Activated naive CD8-positive, alpha-beta T cell treated with anti-CD3 and anti-CD28 coated beads for 36 hours (primary cell): ENCODE measurements around the gene ZBTB46. TPM values are rescaled to one million over a fixed set of nuclear protein-coding genes. Genes with fewer than 3 reads are reported as not detected.

Experiments
- DNase-seq: peaks from one replicate; pipeline ENCODE4 v3.0.0; 2021
- H3K27ac Mint-ChIP-seq: one replicate; pipeline ENCODE4 v1.8.0; 2022; ENCODE audit warnings: mild to moderate bottlenecking, moderate library complexity, mixed read lengths
- H3K27me3 Mint-ChIP-seq: one replicate; pipeline ENCODE4 v1.8.0; 2022; ENCODE audit warnings: mild to moderate bottlenecking, mixed read lengths
- H3K36me3 Mint-ChIP-seq: one replicate; pipeline ENCODE4 v1.8.0; 2021; ENCODE audit warnings: mild to moderate bottlenecking, mixed read lengths
- H3K4me1 Mint-ChIP-seq: one replicate; pipeline ENCODE4 v1.8.0; 2021; ENCODE audit warnings: mixed read lengths
- H3K4me3 Mint-ChIP-seq: one replicate; pipeline ENCODE4 v1.8.0; 2022; ENCODE audit warnings: mild to moderate bottlenecking, moderate library complexity, mixed read lengths
- H3K9me3 Mint-ChIP-seq: one replicate; pipeline ENCODE4 v1.8.0; 2022; ENCODE audit warnings: mixed read lengths
- total RNA-seq, 2 experiments: library from RNA; stranded (reverse); gene quantifications; one replicate each; pipeline ENCODE4 v1.2.3, GENCODE V29; 2021

Gene ZBTB46
- total RNA-seq, 2 experiments from 2014 or later: 0.04 TPM; not detected in 1

DNA sequence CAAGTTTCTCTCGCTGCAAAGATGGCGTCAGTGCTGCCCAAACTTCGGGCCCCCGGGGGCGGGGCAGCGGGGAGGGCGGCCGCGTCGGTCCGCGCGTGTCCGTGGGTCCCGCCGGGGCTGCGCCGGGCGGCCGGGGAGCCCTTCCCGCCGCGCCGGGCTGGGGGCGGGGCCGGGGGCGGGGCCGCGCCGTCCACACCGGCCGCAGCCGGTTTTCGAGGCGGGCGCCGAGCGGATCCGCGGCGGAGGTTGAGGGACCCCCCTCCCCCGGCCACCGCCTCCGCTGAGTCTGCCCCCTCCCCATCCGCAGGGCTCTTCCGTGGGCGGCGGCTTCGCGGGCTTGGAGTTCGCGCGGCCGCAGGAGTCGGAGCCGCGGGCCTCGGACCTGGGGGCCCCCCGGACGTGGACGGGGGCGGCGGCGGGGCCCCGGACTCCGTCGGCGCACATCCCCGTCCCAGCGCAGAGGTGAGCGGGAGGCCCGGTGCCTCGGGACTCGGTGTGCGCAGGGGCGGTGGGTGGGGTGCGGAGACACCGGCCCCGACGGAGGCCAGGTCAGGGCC is 90.9 kb downstream of the ZBTB46 start:
- Mint-ChIP-seq H3K27ac (no peak overlapping the region), H3K27me3 (no peaks in the 10 kb centered on the region), H3K4me1 (peaks cover 17% of the 10 kb centered on the region), H3K9me3 (no peaks in the 10 kb centered on the region), H3K4me3 (peak overlapping the region; percentile 14), H3K36me3 (peaks cover 1% of the 10 kb centered on the region)
- peak; percentile 55 for DNase-seq

DNA sequence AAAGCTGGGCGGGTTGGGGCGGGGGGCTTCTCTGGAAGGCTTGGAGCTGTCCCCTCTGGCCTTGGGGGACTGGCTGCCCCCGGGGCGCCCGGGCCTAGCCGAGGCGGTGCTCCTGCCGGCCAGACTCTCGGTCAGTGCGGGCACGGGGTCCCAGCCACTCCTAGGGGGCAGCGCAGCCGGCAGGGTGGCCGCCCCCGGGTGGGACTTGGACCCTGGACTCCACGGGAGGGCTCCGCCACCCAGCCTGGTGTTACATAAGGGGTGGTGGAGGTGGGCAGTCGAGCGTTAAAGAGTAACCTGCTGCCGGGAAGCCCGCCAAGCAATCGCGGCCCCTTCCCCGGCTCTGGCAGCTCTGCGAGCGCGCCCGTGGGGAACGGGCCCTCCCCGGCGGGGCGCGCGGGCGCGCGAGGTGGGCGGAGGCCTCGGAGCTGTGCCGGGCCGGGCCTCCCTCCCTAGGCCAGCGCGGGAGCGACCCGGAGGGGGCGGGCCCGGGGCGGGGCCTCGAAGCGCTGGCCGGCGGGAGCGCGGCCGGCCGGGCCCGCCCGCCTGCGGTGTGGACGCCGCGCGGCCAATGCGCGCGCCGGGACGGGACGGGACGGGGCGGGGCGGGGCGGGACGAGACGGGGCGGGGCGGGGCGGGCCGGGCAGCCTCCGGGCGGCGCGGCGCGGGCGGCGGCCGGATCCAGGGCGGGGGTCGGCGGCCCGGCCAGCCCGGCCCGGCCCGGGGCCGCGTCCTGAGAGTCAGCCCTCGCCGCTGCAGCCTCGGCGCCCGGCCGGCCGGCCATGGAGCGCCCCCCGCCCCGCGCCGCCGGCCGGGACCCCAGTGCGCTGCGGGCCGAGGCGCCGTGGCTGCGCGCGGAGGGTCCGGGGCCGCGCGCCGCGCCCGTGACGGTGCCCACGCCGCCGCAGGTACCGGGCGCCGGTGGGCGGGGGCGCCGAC is 91.7 kb downstream of the ZBTB46 start, which contains the start of gene SLC2A4RG:
SLC2A4RG (plus strand) TSS at position 647 of the 940 bp plus-strand sequence; CDS start at position 784, 137 bp downstream.
- H3K9me3 Mint-ChIP-seq: no peaks in the 10 kb centered on the region
- peak; percentile 76 for DNase-seq
- H3K27ac Mint-ChIP-seq: no peak within 1 kb of the TSS
- H3K36me3 Mint-ChIP-seq: peaks cover 1% of the 10 kb centered on the region
- peak within 1 kb of the TSS; percentile 14 for H3K4me3 Mint-ChIP-seq
- peaks cover 18% of the 10 kb centered on the region for H3K4me1 Mint-ChIP-seq
- no peaks in the 10 kb centered on the region for H3K27me3 Mint-ChIP-seq

DNA sequence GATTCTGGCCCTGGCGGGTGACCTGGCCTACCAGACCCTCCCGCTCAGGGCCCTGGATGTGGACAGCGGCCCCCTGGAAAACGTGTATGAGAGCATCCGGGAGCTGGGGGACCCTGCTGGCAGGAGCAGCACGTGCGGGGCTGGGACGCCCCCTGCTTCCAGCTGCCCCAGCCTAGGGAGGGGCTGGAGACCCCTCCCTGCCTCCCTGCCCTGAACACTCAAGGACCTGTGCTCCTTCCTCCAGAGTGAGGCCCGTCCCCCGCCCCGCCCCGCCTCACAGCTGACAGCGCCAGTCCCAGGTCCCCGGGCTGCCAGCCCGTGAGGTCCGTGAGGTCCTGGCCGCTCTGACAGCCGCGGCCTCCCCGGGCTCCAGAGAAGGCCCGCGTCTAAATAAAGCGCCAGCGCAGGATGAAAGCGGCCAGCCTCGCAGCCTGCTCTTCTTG is 92.4 kb downstream of the ZBTB46 start:
- H3K4me3 Mint-ChIP-seq: no peak overlapping the region
- peaks cover 23% of the 10 kb centered on the region for H3K4me1 Mint-ChIP-seq
- H3K27me3 Mint-ChIP-seq: no peaks in the 10 kb centered on the region
- H3K27ac Mint-ChIP-seq: no peak overlapping the region
- no peaks in the 10 kb centered on the region for H3K9me3 Mint-ChIP-seq
- DNase-seq: peak; percentile 37
- peaks cover 6% of the 10 kb centered on the region for H3K36me3 Mint-ChIP-seq

DNA sequence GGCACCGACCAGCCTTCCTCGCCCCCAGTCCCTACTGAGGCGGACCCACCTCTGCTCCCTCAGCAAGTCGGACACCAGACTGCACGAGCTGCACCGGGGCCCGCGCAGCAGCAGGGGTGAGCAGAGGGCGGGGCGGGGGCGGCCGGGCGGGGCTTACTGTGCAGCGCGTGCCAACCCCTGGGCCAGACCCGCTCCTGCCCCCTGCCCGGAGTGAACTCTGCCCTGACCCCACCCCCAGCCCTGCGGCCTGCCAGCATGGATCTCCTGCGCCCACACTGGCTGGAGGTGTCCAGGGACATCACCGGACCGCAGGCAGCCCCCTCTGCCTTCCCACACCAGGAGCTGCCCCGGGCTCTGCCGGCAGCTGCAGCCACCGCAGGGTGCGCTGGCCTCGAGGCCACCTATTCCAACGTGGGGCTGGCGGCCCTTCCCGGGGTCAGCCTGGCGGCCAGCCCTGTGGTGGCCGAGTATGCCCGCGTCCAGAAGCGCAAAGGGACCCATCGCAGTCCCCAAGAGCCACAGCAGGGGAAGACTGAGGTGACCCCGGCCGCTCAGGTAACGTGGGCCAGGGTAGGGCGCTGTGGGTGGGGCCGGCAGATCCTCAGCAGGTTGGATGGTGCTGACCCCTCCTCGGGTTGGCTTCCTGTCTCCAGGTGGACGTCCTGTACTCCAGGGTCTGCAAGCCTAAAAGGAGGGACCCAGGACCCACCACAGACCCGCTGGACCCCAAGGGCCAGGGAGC is 92.9 kb downstream of the ZBTB46 start:
- H3K36me3 Mint-ChIP-seq: peaks cover 8% of the 10 kb centered on the region
- H3K27ac Mint-ChIP-seq: no peak overlapping the region
- H3K9me3 Mint-ChIP-seq: no peaks in the 10 kb centered on the region
- peak; percentile 35 for DNase-seq
- peak overlapping the region; percentile 25 for H3K4me3 Mint-ChIP-seq
- peaks cover 23% of the 10 kb centered on the region for H3K4me1 Mint-ChIP-seq
- no peaks in the 10 kb centered on the region for H3K27me3 Mint-ChIP-seq

DNA sequence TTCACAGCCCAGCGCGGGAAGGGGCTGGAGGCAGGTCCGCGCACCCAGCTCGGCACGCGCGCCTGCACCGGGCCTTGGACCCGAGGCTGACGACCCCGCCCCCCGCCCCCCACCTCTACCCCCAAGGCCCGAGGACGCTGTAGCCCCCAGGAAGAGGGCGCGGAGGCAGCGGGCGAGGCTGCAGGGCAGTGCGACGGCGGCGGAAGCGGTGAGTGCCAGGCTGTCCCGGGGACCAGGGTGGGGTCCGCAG is 93.4 kb downstream of the ZBTB46 start:
- Mint-ChIP-seq H3K36me3 (peaks cover 8% of the 10 kb centered on the region), H3K27ac (no peak overlapping the region), H3K9me3 (no peaks in the 10 kb centered on the region), H3K4me1 (peaks cover 23% of the 10 kb centered on the region), H3K4me3 (no peak overlapping the region), H3K27me3 (no peaks in the 10 kb centered on the region)
- DNase-seq: no peak

DNA sequence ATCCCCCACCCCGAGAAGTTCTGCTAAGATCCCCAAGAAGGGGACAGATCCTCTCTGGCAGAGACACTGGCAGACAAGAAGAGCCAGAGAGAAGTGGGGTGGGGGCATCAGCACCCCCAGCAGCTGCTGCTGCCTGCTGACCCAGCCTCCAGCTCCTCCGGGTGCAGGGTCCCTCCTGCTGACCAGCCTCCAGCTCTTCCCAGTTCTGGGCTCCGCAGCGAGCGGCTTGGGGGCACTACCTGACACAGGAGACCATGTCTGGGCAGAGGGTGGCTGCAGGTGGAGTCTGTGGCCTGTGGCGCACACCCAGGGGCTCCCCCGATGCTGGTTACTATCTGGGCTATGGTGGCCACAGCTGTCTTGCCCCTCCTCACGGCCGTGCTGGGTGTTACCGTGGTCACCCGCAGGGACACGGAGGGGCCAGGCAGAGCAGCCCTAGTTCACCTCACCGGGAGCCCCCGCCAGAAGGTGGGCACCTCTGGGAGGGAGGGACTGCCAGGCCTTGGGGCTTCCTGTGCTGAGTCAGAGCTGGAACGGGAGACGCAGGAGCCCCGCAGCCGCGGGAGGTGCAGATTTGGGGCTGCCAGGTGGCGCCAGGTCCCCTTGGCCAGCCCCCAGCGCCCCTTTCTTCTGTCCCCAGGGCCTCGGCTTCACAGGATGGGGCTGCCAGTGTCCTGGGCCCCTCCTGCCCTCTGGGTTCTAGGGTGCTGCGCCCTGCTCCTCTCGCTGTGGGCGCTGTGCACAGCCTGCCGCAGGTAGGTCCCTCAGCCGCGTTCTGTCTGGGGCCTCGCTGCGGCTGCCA is 94.0 kb downstream of the ZBTB46 start:
- H3K9me3 Mint-ChIP-seq: no peaks in the 10 kb centered on the region
- peak overlapping the region; percentile 66 for H3K4me3 Mint-ChIP-seq
- H3K4me1 Mint-ChIP-seq: peaks cover 23% of the 10 kb centered on the region
- DNase-seq: peak; percentile 72
- peaks cover 8% of the 10 kb centered on the region for H3K36me3 Mint-ChIP-seq
- peak overlapping the region; percentile 60 for H3K27ac Mint-ChIP-seq
- H3K27me3 Mint-ChIP-seq: no peaks in the 10 kb centered on the region

DNA sequence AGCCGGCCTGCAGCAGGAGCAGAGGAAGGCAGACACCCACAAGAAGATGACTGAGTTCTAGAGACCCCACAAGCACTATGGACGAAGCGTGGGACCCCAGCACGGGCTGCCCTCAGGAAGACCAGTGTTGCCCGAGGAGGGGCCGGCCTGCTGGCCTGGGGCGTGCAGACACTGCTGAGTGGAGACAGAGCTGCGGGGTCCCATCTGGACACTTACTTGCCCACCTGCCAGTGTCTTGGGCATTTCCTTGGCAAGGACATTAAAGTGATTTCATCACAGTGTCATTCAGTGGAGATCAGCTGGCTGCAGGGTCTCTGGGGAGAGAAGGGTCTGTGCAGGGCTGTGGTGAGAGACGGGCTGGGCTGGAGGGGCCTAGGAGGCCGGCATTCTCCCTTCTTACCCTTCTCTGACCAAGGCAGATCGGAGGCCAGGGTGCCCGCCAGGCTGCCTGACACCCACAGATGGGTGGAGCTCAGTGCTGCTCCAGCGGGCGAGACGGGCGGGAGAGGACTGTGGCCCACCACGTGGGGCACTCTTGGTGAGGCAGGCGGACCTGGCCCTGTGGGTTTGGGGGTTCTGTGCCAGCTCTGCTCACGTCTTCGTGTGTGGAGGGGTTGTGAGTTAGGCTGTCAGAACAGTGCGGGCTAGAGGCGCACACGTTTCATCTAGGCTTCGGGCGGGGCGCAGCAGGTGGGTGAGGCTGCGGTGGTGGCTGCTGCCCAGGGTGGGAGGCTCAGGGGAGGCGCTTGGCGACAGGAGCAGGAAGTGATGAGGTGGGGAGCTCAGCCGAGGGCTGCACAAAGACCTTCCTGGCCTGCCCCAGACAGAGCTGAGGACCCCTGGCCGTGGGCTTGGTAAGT is 95.0 kb downstream of the ZBTB46 start, which contains the start of gene LIME1:
LIME1 (plus strand) TSS at position 806 of the 860 bp plus-strand sequence. CDS start 886 bp downstream, outside the sequence.
- DNase-seq: peak; percentile 77
- Mint-ChIP-seq H3K4me3 (peak within 1 kb of the TSS; percentile 66), H3K4me1 (peaks cover 23% of the 10 kb centered on the region), H3K36me3 (peaks cover 8% of the 10 kb centered on the region), H3K27me3 (no peaks in the 10 kb centered on the region), H3K27ac (peak within 1 kb of the TSS; percentile 60), H3K9me3 (no peaks in the 10 kb centered on the region)

DNA sequence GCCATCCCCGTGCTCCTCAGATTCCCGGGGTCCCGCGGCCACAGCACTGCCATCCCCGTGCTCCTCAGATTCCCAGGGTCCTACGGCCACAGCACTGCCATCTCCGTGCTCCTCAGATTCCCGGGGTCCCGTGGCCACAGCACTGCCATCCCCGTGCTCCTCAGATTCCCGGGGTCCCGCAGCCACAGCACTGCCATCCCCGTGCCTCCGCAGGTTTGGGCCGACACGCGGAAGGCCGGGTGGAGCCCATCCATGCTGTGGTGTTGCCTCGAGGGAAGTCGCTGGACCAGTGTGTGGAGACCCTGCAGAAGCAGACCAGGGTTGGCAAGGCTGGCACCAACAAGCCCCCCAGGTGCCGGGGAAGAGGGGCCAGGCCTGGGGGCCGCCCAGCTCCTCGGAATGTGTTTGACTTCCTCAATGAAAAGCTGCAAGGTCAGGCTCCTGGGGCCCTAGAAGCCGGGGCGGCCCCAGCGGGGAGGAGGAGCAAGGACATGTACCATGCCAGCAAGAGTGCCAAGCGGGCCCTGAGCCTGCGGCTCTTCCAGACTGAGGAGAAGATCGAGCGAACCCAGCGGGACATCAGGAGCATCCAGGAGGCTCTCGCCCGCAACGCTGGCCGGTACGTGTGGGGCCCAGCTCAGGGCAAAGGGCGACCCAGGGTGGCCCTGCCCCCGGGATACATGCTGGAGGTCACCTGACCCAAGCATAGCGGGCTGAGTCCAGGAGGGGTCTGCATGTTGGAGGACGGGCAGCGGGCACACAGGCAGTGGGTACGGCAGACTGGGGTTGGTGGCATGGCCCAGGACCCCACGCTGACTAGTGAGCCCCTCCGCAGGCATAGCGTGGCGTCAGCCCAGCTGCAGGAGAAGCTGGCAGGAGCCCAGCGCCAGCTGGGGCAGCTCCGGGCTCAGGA is 95.9 kb downstream of the ZBTB46 start:
- Mint-ChIP-seq H3K36me3 (peaks cover 8% of the 10 kb centered on the region), H3K27ac (no peak overlapping the region), H3K4me1 (peaks cover 23% of the 10 kb centered on the region), H3K4me3 (no peak overlapping the region), H3K27me3 (no peaks in the 10 kb centered on the region), H3K9me3 (no peaks in the 10 kb centered on the region)
- DNase-seq: no peak

DNA sequence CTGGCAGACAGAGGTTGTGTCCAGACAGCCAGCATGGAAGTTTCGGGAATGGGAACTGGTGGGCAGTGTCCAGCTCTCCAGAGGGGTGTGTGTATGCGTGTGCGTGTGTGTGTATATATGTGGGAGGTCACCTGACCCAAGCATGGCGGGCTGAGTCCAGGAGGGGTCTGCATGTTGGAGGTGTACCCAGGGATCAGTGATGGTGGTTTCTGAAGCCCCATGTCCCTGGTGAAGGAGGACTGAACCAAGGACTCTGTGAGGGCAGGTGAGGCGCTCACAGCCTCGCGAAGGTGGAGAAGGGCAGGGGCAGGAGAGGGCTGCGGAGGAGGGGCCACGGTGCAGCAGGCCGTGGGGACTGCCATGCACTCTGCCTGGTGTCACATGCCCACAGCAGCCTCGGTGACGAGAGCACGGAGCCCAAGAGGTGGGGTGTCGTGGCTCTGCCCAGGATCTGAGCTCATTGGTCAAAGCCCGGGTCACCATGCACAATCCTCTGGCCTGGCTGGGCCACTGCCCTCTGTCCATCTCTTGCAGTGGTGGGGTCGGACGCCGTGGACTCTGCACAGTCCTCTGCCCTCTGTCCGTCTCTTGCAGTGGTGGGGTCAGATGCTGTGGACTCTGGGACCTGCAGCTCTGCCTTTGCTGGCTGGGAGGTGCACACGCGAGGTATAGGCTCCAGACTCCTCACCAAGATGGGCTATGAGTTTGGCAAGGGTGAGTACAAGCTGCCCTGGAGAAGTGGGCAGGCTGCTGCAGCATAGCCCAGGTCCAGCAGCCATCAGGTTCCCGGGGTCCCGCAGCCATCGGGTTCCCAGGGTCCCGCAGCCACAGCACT is 96.7 kb downstream of the ZBTB46 start:
- Mint-ChIP-seq H3K9me3 (peaks cover 3% of the 10 kb centered on the region), H3K4me3 (peak overlapping the region; percentile 18), H3K27me3 (no peaks in the 10 kb centered on the region), H3K36me3 (peaks cover 8% of the 10 kb centered on the region), H3K4me1 (peaks cover 29% of the 10 kb centered on the region), H3K27ac (peak overlapping the region; percentile 28)
- DNase-seq: no peak

DNA sequence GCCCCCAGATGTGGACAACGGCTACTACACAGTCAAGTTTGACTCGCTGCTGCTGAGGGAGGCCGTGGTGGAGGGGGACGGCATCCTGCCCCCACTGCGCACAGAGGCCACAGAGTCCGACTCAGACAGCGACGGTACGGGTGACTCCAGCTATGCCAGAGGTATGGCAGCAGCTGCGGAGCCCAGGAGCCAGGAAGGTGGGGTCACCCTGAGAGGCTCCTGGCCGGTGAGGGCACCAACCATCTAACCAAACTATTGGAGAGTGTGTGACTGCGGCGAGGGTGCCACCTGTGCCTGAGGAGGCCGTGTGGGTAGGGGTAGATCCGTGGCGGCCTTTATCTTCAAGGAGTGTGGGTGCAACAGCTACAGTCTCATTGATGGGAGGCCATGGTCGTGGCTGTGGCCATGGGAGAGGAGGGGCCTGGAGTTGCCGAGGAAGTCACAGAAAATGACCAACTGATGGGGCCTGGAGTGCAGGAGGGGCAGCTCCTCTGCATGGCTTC is 97.4 kb downstream of the ZBTB46 start:
- H3K27ac Mint-ChIP-seq: no peak overlapping the region
- H3K36me3 Mint-ChIP-seq: peaks cover 9% of the 10 kb centered on the region
- peaks cover 35% of the 10 kb centered on the region for H3K4me1 Mint-ChIP-seq
- peak overlapping the region; percentile 18 for H3K4me3 Mint-ChIP-seq
- peaks cover 4% of the 10 kb centered on the region for H3K9me3 Mint-ChIP-seq
- no peak for DNase-seq
- H3K27me3 Mint-ChIP-seq: no peaks in the 10 kb centered on the region

DNA sequence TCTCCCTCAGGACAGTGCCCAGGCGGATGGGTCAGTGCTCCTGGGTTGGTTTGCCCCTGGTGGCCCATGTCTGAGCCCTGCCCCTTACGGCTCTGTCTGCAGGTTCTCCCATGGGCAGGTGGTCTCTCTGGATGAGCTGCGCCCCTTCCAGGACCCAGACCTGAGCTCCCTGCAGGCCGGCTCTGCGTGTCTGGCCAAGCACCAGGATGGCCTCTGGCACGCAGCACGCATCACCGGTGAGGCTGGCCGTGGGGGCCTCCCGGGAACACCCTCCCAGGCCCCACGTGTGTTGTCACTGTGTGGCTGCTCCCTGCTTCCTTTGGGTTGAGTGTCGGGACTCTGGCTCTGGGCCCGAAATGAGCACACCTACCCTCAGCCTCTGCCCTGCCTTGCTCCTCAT is 97.9 kb downstream of the ZBTB46 start:
- Mint-ChIP-seq H3K9me3 (peaks cover 7% of the 10 kb centered on the region), H3K27me3 (no peaks in the 10 kb centered on the region), H3K36me3 (peaks cover 14% of the 10 kb centered on the region), H3K27ac (no peak overlapping the region), H3K4me1 (peaks cover 40% of the 10 kb centered on the region), H3K4me3 (no peak overlapping the region)
- DNase-seq: no peak
